ENCODE results near the gene ADPRHL1.
"Not testable (repeated sequence)": the region's sequence is repeated elsewhere in the genome, so short reads cannot be mapped to it uniquely, and the experiment has no call there.

ADPRHL1 gene

GRCh38 chr13:113373811-113374485, 79.3 kb downstream of the ADPRHL1 start:
- Histone ChIP-seq H3K4me3 (no peak overlapping the region), H3K27ac (no peak overlapping the region)
- TF ChIP-seq CTCF (IDR thresholded peaks at IDR 0.05) = no peak
- DNase-seq (ENCODE audit: low spot score) = peak; percentile 56

- H3K27ac ChIP-seq, H3K4me3 ChIP-seq: not testable (repeated sequence)
- DNase-seq (ENCODE audit: low spot score) = peak; percentile 50
Measured at GRCh38 chr13:113371701-113372100, 81.6 kb downstream of the ADPRHL1 start.

- Histone ChIP-seq H3K27ac (no peak overlapping the region), H3K4me3 (no peak overlapping the region)
- no peak for TF ChIP-seq CTCF (IDR thresholded peaks at IDR 0.05)
- DNase-seq (ENCODE audit: low spot score) = no peak
Measured at GRCh38 chr13:113371061-113371460, 82.2 kb downstream of the ADPRHL1 start.

- H3K4me3 ChIP-seq = no peak overlapping the region
- DNase-seq (ENCODE audit: low spot score) = no peak
- no peak overlapping the region for H3K27ac ChIP-seq
- TF ChIP-seq CTCF (IDR thresholded peaks at IDR 0.05) = no peak
Measured at GRCh38 chr13:113369881-113370280, 83.4 kb downstream of the ADPRHL1 start.

GRCh38 chr13:113369189-113369588, 84.1 kb downstream of the ADPRHL1 start:
- DNase-seq (ENCODE audit: low spot score) = no peak
- TF ChIP-seq CTCF (IDR thresholded peaks at IDR 0.05) = no peak
- Histone ChIP-seq H3K27ac (no peak overlapping the region), H3K4me3 (no peak overlapping the region)

- not testable (repeated sequence) for H3K4me3 ChIP-seq; H3K27ac ChIP-seq; DNase-seq (ENCODE audit: low spot score)
Measured at GRCh38 chr13:113368353-113368752, 84.9 kb downstream of the ADPRHL1 start.

GRCh38 chr13:113367771-113368170, 85.5 kb downstream of the ADPRHL1 start:
- Histone ChIP-seq H3K4me3 (no peak overlapping the region), H3K27ac (no peak overlapping the region)
- no peak for DNase-seq (ENCODE audit: low spot score)
- no peak for TF ChIP-seq CTCF (IDR thresholded peaks at IDR 0.05)

GRCh38 chr13:113367020-113367560, 86.2 kb downstream of the ADPRHL1 start:
- no peak for DNase-seq (ENCODE audit: low spot score)
- no peak for TF ChIP-seq CTCF (IDR thresholded peaks at IDR 0.05)
- Histone ChIP-seq H3K27ac (no peak overlapping the region), H3K4me3 (no peak overlapping the region)
